ENCODE measurements around the gene TMEM161A.

The TMEM161A gene

GRCh38 chr19:19162495-19162894 is 24.2 kb upstream of the TMEM161A start:
- H3K9me3 ChIP-seq (ENCODE audit: severe bottlenecking) = no peaks in the 10 kb centered on the region
- ATAC-seq (ENCODE audit: low read depth) = no peak
- no peak overlapping the region for H3K4me3 ChIP-seq (ENCODE audit: severe bottlenecking)
- no peak for TF ChIP-seq CTCF (IDR thresholded peaks at IDR 0.05; ENCODE audit: poor library complexity, severe bottlenecking)
- H3K27me3 ChIP-seq (ENCODE audit: insufficient read depth, poor library complexity, severe bottlenecking) = no peaks in the 10 kb centered on the region
- no peaks in the 10 kb centered on the region for H3K36me3 ChIP-seq (ENCODE audit: low read depth)
- DNase-seq (ENCODE audit: low spot score) = no peak
- no peak overlapping the region for H3K27ac ChIP-seq (ENCODE audit: poor library complexity, severe bottlenecking)
- H3K4me1 ChIP-seq (ENCODE audit: insufficient read depth, poor library complexity, severe bottlenecking) = no peaks in the 10 kb centered on the region

- no peaks in the 10 kb centered on the region for H3K9me3 ChIP-seq (ENCODE audit: severe bottlenecking)
- DNase-seq (ENCODE audit: low spot score) = no peak
- no peak for TF ChIP-seq CTCF (IDR thresholded peaks at IDR 0.05; ENCODE audit: poor library complexity, severe bottlenecking)
- no peaks in the 10 kb centered on the region; the same call in 1 of the 2 replicates for H3K36me3 ChIP-seq (ENCODE audit: low read depth)
- no peaks in the 10 kb centered on the region for H3K4me1 ChIP-seq (ENCODE audit: insufficient read depth, poor library complexity, severe bottlenecking)
- no peaks in the 10 kb centered on the region for H3K27me3 ChIP-seq (ENCODE audit: insufficient read depth, poor library complexity, severe bottlenecking)
- H3K27ac ChIP-seq (ENCODE audit: poor library complexity, severe bottlenecking) = no peak overlapping the region
- ATAC-seq (ENCODE audit: low read depth) = no peak
- H3K4me3 ChIP-seq (ENCODE audit: severe bottlenecking) = no peak overlapping the region
Measured at GRCh38 chr19:19160461-19161035, 22.3 kb upstream of the TMEM161A start.

- no peaks in the 10 kb centered on the region for H3K27me3 ChIP-seq (ENCODE audit: insufficient read depth, poor library complexity, severe bottlenecking)
- ATAC-seq (ENCODE audit: low read depth) (no peak), DNase-seq (ENCODE audit: low spot score) (no peak)
- H3K4me3 ChIP-seq (ENCODE audit: severe bottlenecking) = no peak overlapping the region
- no peak overlapping the region for H3K27ac ChIP-seq (ENCODE audit: poor library complexity, severe bottlenecking)
- H3K4me1 ChIP-seq (ENCODE audit: insufficient read depth, poor library complexity, severe bottlenecking) = no peaks in the 10 kb centered on the region
- H3K36me3 ChIP-seq (ENCODE audit: low read depth) = no peaks in the 10 kb centered on the region; the same call in 1 of the 2 replicates
- no peak for TF ChIP-seq CTCF (IDR thresholded peaks at IDR 0.05; ENCODE audit: poor library complexity, severe bottlenecking)
- no peaks in the 10 kb centered on the region for H3K9me3 ChIP-seq (ENCODE audit: severe bottlenecking)
Measured at GRCh38 chr19:19159534-19159933, 21.3 kb upstream of the TMEM161A start.

GRCh38 chr19:19157808-19158207 is 19.5 kb upstream of the TMEM161A start:
- no peaks in the 10 kb centered on the region for H3K4me1 ChIP-seq (ENCODE audit: insufficient read depth, poor library complexity, severe bottlenecking)

More at GRCh38 chr19:19157808-19158207, 19.5 kb upstream of the TMEM161A start:
- no peak overlapping the region for H3K4me3 ChIP-seq (ENCODE audit: severe bottlenecking)
- DNase-seq (ENCODE audit: low spot score) = no peak
- no peak for ATAC-seq (ENCODE audit: low read depth)
- H3K36me3 ChIP-seq (ENCODE audit: low read depth) = no peaks in the 10 kb centered on the region; the same call in 1 of the 2 replicates
- H3K9me3 ChIP-seq (ENCODE audit: severe bottlenecking) = no peaks in the 10 kb centered on the region
- TF ChIP-seq CTCF (IDR thresholded peaks at IDR 0.05; ENCODE audit: poor library complexity, severe bottlenecking) = no peak
- H3K27ac ChIP-seq (ENCODE audit: poor library complexity, severe bottlenecking) = no peak overlapping the region
- no peaks in the 10 kb centered on the region for H3K27me3 ChIP-seq (ENCODE audit: insufficient read depth, poor library complexity, severe bottlenecking)

Data from RWPE2 (cell line).